H1 (cell line): ENCODE data around the gene TGFB1. TPM values are rescaled to one million over a fixed set of nuclear protein-coding genes. Genes with fewer than 3 reads are reported as not detected.

ENCODE experiments used
- CBX8 ChIP-seq: fragments of 300-800, 300-1000 bp; sonication (generic); IDR thresholded peaks from 2 replicates; pipeline ENCODE4 v1.7.1; 2016; ENCODE audit warnings: low read depth, low read length, borderline replicate concordance
- EGR1 ChIP-seq: IDR thresholded peaks from 2 replicates; pipeline ENCODE4 v1.6.1; 2011; ENCODE audit warnings: low read depth, low read length, borderline replicate concordance
- HDAC2 ChIP-seq, 2 experiments: fragments of 300-600 bp in 1 of 2; sonication (generic) in 1 of 2; IDR thresholded peaks; 2 replicates each; pipeline ENCODE4 v1.6.1; 2011 to 2012; ENCODE audit warnings: low read depth in 2 of 2, low read length in 2 of 2, mild to moderate bottlenecking in 2 of 2, moderate library complexity in 2 of 2, borderline replicate concordance in 1 of 2, inconsistent platforms in 1 of 2
- HDAC6 ChIP-seq: IDR thresholded peaks from one replicate; pipeline ENCODE4 v1.7.1; 2012; ENCODE audit warnings: low read depth, mild to moderate bottlenecking, inconsistent platforms, low read length, moderate library complexity
- JUND ChIP-seq: IDR thresholded peaks from 2 replicates; pipeline ENCODE4 v1.6.1; 2011; ENCODE audit warnings: mild to moderate bottlenecking, improper control_type of control experiment, low read length
- polyA plus RNA-seq, 7 experiments: library from polyadenylated mRNA; depleted of rRNA in 3 of 7; stranded (reverse) in 5 of 7; unstranded in 2 of 7; fragments of >200 nt in 5 of 7; fragments of 200-250 nt in 2 of 7; gene quantifications; 1 replicate in 5 of 7; 2 replicates in 1 of 7; 4 replicates in 1 of 7; pipeline versions ENCODE4 v1.2.1 to v1.2.3, GENCODE V29; 2011 to 2013; ENCODE audit warnings: missing spikeins in 2 of 7, mixed read lengths in 2 of 7
- total RNA-seq: library from RNA; stranded (reverse); fragmentation: NEBNext Ultra II Directional; extraction: Animal tissue kit (Norgen Biotek cat#: 25700); gene quantifications from 2 replicates; pipeline ENCODE4 v1.2.1, GENCODE V29; 2021

Gene TGFB1
- total and polyA plus RNA-seq, 2 of the 8 experiments (the other 6 are each of a cell fraction or from before 2014, with no cell fraction given): 1.7 to 10.6 TPM

- TF ChIP-seq HDAC6 (no peak), EGR1 (no peak), CBX8 (no peak), HDAC2 (IDR thresholded peaks at IDR 0.05; ENCODE audit: borderline replicate concordance in 1 of 2, low read depth in 2 of 2, low read length in 2 of 2) (no peak), JUND (no peak)
Observed at GRCh38 chr19:41295499-41295898, 58.2 kb downstream of the TGFB1 start (continued).
